Panc1 (cell line): Measurements from ENCODE around the gene SNRNP35. TPM values are rescaled to one million over a fixed set of nuclear protein-coding genes. Genes with fewer than 3 reads are reported as not detected.
"Not testable (repeated sequence)": the region's sequence is repeated elsewhere in the genome, so short reads cannot be mapped to it uniquely, and the experiment has no call there.

Experiments
- ATAC-seq: fragments of 200-7000 bp; cut with Tn5 transposase; 2 replicates; pipeline ENCODE4 v1.9.1; 2020; ENCODE audit warnings: mild to moderate bottlenecking, moderate library complexity
- BruUV-seq: library from RNA; stranded (reverse); fragments of 400-500 nt; replicated peaks from 2 replicates; lab custom pipeline; 2021; lab: Mats Ljungman, UMichigan
- CTCF ChIA-PET: fragments of 300-600 bp; sonication (Branson Sonifier 250); formaldehyde crosslinking; loops from one replicate; lab custom pipeline; 2022; ENCODE audit warnings: antibody characterized with exemption; lab: Charles Lee
- POLR2A ChIA-PET: fragments of 300-600 bp; sonication (Branson Sonifier 250); formaldehyde crosslinking; loops from one replicate; lab custom pipeline; 2022; ENCODE audit warnings: antibody characterized with exemption; lab: Charles Lee
- DNase-seq: peaks from one replicate; pipeline ENCODE4 v3.0.0-alpha.2; 2010; ENCODE audit warnings: low read depth, low spot score
- H3K27ac ChIP-seq: 2 replicates; pipeline ENCODE4 v1.5.1; 2011; ENCODE audit warnings: mild to moderate bottlenecking, low read length, inconsistent platforms
- H3K27me3 ChIP-seq: fragments of 200-500 bp; sonication (Bioruptor generic); 2 replicates; pipeline ENCODE4 v1.6.0; 2014; ENCODE audit warnings: low read length, inconsistent platforms; ENCODE audit not compliant: control insufficient read depth, insufficient read depth
- H3K36me3 ChIP-seq: fragments of 200-500 bp; sonication (Bioruptor generic); 2 replicates; pipeline ENCODE4 v1.5.1; 2014; ENCODE audit warnings: inconsistent platforms, mild to moderate bottlenecking, low read length, moderate library complexity; ENCODE audit not compliant: control insufficient read depth, insufficient read depth
- H3K4me1 ChIP-seq: 2 replicates; pipeline ENCODE4 v1.5.1; 2011; ENCODE audit warnings: inconsistent platforms, mild to moderate bottlenecking, low read length, moderate library complexity; ENCODE audit not compliant: control insufficient read depth, insufficient read depth
- H3K4me3 ChIP-seq, 2 experiments: 2 replicates each; pipeline ENCODE4 v1.5.1; 2011 to 2012; ENCODE audit warnings: low read depth in 2 of 2, low read length in 2 of 2, mild to moderate bottlenecking in 2 of 2, inconsistent platforms in 1 of 2, moderate library complexity in 1 of 2
- H3K9me3 ChIP-seq: fragments of 200-500 bp; sonication (Bioruptor generic); 2 replicates; pipeline ENCODE4 v1.5.1; 2014; ENCODE audit warnings: low read depth, mild to moderate bottlenecking, inconsistent platforms, low read length, moderate library complexity; ENCODE audit not compliant: control insufficient read depth, insufficient read depth
- CTCF ChIP-seq: fragments of 450-650 bp; IDR thresholded peaks from 2 replicates; pipeline ENCODE4 v1.5.1; 2017; ENCODE audit warnings: mild to moderate bottlenecking
- POLR2AphosphoS5 ChIP-seq: IDR thresholded peaks from 2 replicates; pipeline ENCODE4 v1.6.1; 2012; ENCODE audit warnings: mild to moderate bottlenecking, low read depth, low read length, moderate library complexity
- SIN3A ChIP-seq: IDR thresholded peaks from 2 replicates; pipeline ENCODE4 v1.6.1; 2012; ENCODE audit warnings: low read depth, mild to moderate bottlenecking, low read length, moderate library complexity, borderline replicate concordance; ENCODE audit not compliant: insufficient read depth
- TCF7L2 ChIP-seq: IDR thresholded peaks from 2 replicates; pipeline ENCODE4 v1.6.1; 2011; ENCODE audit warnings: mild to moderate bottlenecking, low read depth, low read length, inconsistent platforms
- in situ Hi-C: cut with HindIII; loops from 2 replicates; pipeline ENCODE4 v1.10.0; 2016; ENCODE audit warnings: low sequenced_read_pairs, low pct_unique_long_range_greater_than_20kb
- intact Hi-C: fragments of 100-400 bp; cut with micrococcal nuclease; formaldehyde crosslinking; loops from one replicate; pipeline ENCODE4 v1.10.0; 2022; ENCODE audit not compliant: unreplicated experiment
- total RNA-seq: library from RNA; stranded (reverse); gene quantifications from one replicate; pipeline ENCODE4 v1.2.1, GENCODE V29; 2021; ENCODE audit not compliant: unreplicated experiment
- TF ChIP-seq, protein P1 (sequence below), 2 experiments: IDR thresholded peaks; 2 replicates each; pipeline ENCODE4 v1.6.1; 2011 to 2012; ENCODE audit warnings: low read depth in 2 of 2, control low read depth in 1 of 2, low read length in 1 of 2, mild to moderate bottlenecking in 1 of 2, moderate library complexity in 1 of 2; ENCODE audit not compliant: insufficient read depth in 1 of 2

SNRNP35 gene
- total RNA-seq, 1 experiment from 2014 or later: 16.5 TPM

DNA sequence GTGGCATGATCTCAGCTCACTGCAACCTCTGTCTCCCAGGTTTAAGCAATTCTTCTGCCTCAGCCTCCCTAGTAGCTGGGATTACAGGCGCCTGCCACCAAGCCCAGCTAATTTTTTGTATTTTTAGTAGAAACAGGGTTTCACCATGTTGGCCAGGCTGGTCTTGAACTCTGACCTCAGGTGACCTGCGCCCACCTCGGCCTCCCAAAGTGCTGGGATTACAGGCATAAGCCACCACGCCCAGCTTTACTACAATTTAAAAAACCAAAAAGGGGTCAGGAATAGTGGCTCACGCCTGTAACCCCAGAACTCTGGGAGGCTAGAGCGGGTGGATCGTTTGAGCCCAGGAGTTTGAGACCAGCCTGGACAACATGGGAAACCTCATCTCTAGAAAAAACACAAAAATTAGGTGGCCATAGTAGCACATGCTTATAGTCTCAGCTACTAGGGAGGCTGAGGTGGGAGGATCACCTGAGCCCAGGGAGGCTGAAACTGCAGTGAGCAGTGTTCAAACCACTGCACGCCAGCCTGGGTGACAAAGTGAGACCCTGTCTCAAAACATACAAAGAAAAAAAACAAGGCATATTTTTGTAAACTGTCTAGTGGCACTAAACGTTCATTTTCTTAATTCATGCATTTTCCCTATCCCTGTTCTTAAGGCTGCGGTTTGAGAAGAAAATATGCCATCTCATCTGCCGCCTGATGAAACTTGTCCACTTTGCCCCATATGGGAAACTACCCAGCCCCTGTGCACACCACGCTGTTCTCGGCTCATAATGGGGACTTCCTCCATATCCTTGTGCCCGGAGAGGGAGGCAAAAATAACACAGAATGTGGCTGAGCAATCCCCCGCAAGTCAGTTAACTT is 25.8 kb upstream of the SNRNP35 start:
- BruUV-seq: TSS peak; percentile 54
- H3K9me3 ChIP-seq, H3K27ac ChIP-seq, H3K4me3 ChIP-seq, H3K4me1 ChIP-seq, ATAC-seq, H3K27me3 ChIP-seq, H3K36me3 ChIP-seq, intact Hi-C loops, in situ Hi-C loops, DNase-seq: not testable (repeated sequence)
- CTCF ChIA-PET: interaction anchor here (0.6 kb wide), 1 partner anchor 50 kb away, joined by 4 read pairs; no protein-coding TSS in a partner anchor
- POLR2A ChIA-PET: interaction anchor here (0.6 kb wide), 1 partner anchor 26 kb away, joined by 10 read pairs; the partner anchor contains the start of gene SNRNP35

GRCh38 chr12:123433615-123434014 is 24.3 kb upstream of the SNRNP35 start:
- no peaks in the 10 kb centered on the region for H3K27me3 ChIP-seq
- intact Hi-C loops (no loop called here), in situ Hi-C loops (no loop called here)
- no TSS peak for BruUV-seq
- ChIA-PET CTCF (no interaction called here), POLR2A (no interaction called here)
- H3K4me1 ChIP-seq: no peaks in the 10 kb centered on the region
- H3K9me3 ChIP-seq: no peaks in the 10 kb centered on the region
- DNase-seq (no peak), ATAC-seq (no peak)
- H3K36me3 ChIP-seq: no peaks in the 10 kb centered on the region
- no peak overlapping the region for H3K4me3 ChIP-seq
- no peak overlapping the region; the same call in 1 of the 2 replicates for H3K27ac ChIP-seq
- TF ChIP-seq CTCF: no peak
- TF ChIP-seq, protein P1, sequence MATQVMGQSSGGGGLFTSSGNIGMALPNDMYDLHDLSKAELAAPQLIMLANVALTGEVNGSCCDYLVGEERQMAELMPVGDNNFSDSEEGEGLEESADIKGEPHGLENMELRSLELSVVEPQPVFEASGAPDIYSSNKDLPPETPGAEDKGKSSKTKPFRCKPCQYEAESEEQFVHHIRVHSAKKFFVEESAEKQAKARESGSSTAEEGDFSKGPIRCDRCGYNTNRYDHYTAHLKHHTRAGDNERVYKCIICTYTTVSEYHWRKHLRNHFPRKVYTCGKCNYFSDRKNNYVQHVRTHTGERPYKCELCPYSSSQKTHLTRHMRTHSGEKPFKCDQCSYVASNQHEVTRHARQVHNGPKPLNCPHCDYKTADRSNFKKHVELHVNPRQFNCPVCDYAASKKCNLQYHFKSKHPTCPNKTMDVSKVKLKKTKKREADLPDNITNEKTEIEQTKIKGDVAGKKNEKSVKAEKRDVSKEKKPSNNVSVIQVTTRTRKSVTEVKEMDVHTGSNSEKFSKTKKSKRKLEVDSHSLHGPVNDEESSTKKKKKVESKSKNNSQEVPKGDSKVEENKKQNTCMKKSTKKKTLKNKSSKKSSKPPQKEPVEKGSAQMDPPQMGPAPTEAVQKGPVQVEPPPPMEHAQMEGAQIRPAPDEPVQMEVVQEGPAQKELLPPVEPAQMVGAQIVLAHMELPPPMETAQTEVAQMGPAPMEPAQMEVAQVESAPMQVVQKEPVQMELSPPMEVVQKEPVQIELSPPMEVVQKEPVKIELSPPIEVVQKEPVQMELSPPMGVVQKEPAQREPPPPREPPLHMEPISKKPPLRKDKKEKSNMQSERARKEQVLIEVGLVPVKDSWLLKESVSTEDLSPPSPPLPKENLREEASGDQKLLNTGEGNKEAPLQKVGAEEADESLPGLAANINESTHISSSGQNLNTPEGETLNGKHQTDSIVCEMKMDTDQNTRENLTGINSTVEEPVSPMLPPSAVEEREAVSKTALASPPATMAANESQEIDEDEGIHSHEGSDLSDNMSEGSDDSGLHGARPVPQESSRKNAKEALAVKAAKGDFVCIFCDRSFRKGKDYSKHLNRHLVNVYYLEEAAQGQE (IDR thresholded peaks at IDR 0.05; ENCODE audit: insufficient read depth in 1 of 2, low read depth in 2 of 2, low read length in 1 of 2): no peak
- no peak for TF ChIP-seq TCF7L2
- no peak for TF ChIP-seq POLR2AphosphoS5
- TF ChIP-seq SIN3A: no peak

DNA sequence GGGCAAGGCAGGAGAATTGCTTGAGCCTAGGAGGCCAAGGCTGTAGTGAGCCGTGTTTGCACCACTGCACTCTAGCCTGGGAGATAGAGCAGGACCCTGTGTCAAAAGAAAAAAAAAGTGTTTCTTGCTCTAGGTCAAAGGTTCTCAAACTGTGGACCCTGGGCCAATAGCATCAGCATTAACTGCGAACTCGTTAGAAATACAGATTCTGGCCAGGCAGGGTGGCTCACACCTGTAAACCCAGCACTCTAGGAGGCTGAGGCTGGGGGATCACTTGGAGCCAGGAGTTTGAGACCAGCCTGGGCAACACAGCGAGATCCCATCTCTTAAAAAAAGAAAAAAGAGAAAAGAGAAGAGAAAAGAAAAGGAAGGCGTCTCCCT is 22.3 kb upstream of the SNRNP35 start:
- no TSS peak for BruUV-seq
- no peaks in the 10 kb centered on the region for H3K36me3 ChIP-seq
- TF ChIP-seq SIN3A: no peak
- TF ChIP-seq POLR2AphosphoS5: no peak
- TF ChIP-seq, protein P1 (IDR thresholded peaks at IDR 0.05; ENCODE audit: insufficient read depth in 1 of 2, low read depth in 2 of 2, low read length in 1 of 2): no peak
- no peak for TF ChIP-seq TCF7L2
- no peak for TF ChIP-seq CTCF
- peak overlapping the region; percentile 71 to 95 for H3K4me3 ChIP-seq
- H3K9me3 ChIP-seq: no peaks in the 10 kb centered on the region
- H3K27ac ChIP-seq: peak overlapping the region; percentile 77
- intact Hi-C loops (no loop called here), in situ Hi-C loops (no loop called here)
- ChIA-PET CTCF (interaction anchor here (0.6 kb wide), 1 partner anchor 12 kb away, joined by 4 read pairs; no protein-coding TSS in a partner anchor), POLR2A (interaction anchor here (0.6 to 0.7 kb wide), 2 partner anchors 29 to 203 kb away, joined by 3 to 5 read pairs; no protein-coding TSS in a partner anchor)
- no peaks in the 10 kb centered on the region for H3K4me1 ChIP-seq
- DNase-seq (no peak), ATAC-seq (no peak)
- no peaks in the 10 kb centered on the region for H3K27me3 ChIP-seq
